Activated T-cell treated with anti-CD3 and anti-CD28 coated beads for 48 hours (primary cell): ENCODE measurements around the gene ORM1.

Source experiments
- DNase-seq: peaks from one replicate; pipeline ENCODE4 v3.0.0-alpha.2; 2020; ENCODE audit warnings: low read depth

ORM1 gene

DNA sequence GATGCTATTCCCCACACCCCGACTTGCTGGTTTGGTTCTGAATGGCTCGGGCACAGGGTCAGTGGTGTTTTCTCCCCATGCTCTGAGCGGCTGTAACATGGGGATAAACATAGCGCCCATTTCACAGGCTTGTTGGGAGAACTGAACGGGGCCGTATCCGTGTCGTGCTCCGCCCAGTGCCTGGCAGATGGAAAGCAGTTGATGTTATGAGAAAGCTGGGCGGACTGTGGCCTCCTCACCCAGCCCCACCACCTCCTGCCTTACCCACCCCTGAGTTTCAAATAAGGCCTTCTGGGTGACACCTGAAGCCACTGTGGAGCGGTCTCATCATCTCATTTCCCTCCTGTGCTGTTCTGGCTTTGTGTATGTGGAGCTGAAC is 21.3 kb downstream of the ORM1 start:
- no peak for DNase-seq

- DNase-seq, result no peak
Observed at GRCh38 chr9:114344692-114345091, 21.8 kb downstream of the ORM1 start.

DNA sequence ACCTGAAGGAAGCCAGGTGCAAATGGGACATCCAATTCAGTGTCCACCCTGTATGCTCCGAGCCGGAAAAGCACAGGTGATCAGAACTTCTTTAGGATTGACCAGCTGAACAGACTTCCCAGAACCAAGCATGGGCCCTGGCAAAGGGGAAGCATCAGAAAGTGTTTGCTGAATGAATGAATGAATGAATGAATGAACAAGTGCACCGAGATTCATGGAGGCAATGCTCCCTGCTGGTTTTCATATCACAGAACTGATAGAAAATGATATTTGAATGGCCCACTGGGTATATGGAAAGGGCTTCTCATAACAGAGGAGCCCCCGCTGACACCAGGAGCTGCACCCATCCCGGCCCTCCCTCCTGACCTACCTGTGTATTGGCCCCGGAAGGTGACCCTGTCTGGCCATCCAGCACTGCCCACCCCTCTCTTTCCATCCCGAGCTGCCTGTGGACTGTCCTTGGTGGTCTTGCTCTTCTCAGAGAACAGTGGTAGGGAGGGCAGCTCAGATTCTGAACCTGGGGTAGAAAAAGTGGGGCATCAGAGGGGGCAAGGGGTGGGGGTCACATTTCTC is 22.7 kb downstream of the ORM1 start:
- no peak for DNase-seq

GRCh38 chr9:114346146-114346545 is 23.2 kb downstream of the ORM1 start:
- DNase-seq, result no peak

- no peak for DNase-seq
Observed at GRCh38 chr9:114347675-114348074, 24.8 kb downstream of the ORM1 start.

- no peak for DNase-seq
Observed at GRCh38 chr9:114348261-114348905, 25.5 kb downstream of the ORM1 start.

DNA sequence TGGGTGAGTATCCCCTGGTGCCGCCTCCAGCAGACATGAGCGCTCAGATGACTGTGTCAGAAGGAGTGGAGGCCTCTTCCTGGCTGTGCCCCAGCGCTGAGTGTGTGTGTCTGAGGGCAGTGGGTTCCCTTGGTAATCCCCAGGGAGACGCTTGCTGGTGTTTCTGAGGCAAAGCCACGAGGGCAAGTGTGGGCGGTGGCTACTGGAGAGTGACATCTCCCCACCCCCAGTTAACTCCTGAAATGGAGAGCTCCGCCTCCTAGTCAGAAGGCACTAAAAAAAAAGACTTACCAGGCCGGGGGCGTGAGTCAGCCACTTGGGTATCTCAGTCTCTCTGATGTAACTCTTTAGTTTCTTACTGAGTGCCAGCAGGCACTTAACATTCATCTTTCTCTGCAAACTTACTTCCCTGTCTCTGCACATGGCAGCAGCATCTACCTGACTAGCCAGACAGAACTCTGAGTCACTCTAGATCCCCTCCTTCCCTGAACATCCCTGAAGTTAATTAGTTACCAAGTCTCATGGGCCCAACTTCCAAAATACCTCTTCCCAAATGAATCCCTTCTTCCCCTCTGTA is 26.1 kb downstream of the ORM1 start:
- DNase-seq, result peak; percentile 88

- DNase-seq, result no peak
Observed at GRCh38 chr9:114349713-114350480, 27.0 kb downstream of the ORM1 start.

DNA sequence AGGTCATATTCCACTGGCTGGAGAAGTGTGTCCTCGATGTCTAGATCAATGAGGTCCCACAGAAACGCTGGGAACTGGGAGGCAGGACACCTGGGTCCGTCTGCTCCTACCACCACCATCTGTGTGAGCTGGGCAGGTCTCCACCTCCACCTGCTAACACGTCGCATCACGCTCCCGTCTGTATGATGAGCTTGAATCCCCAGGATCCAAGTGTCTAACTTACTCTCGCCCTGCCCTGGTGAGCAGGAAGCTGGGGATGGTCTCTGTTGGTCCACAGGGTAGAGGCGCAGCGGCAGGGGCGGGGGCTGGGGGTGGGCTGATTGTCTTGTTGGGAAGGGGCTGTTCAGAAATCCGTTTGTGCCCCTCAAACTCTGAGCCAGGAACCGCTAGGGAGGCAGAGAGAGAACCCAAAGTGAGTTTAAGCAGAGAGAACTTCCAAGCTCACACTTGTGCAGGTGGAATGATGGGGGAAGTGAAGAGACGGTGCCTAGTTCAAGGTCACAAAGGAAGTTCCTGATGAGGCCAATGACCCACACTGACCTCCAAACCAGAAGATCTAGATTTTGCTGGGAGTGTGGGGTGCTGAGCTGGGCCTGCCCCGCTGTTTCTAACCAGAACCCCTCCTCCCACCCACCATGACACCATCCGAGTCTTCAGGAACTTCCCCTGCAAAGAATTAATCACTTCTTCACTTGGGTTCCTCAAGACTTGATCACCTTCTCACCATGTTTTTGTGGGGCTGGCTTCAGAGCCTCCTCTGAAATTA is 27.9 kb downstream of the ORM1 start:
- no peak for DNase-seq

DNA sequence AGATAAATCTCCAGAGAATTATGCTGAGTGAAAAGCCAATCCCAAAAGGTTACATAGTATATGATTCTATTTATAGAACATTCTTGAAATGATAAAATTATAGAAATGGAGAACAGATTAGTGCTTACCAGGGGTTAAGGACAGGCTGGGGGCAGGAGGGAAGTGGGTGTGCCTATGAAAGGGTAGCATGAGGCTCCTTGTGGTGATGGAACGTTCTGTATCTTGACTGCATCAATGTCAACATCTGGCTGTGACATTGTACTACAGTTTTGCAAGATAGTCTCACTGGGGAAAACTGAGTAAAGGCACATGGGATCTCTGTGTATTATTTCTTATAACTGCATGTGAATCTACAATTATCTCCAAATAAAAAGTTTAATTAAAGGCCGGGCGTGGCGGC is 29.0 kb downstream of the ORM1 start:
- DNase-seq, result no peak

DNA sequence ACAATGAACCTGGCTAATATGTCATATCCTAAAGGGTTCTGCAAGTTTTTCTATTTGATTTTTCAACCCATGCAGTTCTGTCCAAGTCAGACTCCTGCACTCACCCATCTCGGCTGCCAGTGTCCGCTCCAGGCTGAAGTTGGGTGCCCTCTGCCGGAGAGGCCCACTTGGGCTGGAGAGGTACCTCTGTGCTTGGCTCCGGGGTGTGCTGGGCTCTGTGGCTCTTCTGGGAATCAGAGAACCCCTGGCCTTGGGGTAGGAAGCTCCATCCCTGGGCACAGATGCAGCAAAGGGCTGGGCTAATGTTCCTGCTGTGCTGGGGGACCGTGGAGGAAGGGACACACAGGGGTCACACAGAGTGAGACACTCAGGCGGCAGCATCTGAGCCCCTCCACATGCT is 32.9 kb downstream of the ORM1 start:
- no peak for DNase-seq

DNA sequence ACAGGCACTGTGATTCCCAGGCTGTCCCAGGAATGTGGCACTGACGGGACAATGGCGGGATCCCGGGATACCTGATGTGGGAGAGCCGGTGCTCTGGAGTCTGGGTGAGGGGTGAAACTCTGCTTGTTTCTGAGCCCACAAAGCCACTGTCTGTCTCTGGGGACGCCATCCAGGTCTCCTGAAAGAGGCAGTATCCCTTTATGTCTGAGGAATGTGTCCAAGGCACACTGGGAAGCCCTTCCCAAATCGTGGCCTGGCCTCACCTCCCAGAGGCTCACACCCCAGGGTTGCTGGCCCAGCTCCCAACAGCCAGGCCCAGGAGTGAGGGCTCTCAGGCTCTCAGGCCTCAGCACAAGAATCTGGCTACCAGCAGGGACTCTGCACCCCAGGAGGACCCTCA is 33.9 kb downstream of the ORM1 start:
- DNase-seq, result no peak

DNA sequence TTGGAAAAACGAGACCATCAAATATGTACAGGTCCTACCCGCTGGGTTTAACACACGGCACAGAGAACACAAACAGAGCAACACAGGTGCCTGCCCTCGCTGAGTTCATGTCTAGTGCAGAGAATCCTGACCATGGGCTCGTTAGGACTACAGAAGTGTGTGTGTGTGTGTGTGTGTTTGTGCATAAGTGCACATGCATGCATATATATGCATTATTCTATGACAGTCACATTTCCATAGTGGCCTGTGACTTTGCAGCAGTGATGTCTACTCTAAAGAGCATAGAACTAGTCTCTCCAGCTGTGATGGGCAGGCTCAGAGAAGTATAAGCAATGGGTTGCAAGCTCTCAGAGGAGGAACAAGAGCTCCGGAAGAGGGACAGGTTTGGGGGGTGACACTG is 34.5 kb downstream of the ORM1 start:
- DNase-seq, result no peak

DNA sequence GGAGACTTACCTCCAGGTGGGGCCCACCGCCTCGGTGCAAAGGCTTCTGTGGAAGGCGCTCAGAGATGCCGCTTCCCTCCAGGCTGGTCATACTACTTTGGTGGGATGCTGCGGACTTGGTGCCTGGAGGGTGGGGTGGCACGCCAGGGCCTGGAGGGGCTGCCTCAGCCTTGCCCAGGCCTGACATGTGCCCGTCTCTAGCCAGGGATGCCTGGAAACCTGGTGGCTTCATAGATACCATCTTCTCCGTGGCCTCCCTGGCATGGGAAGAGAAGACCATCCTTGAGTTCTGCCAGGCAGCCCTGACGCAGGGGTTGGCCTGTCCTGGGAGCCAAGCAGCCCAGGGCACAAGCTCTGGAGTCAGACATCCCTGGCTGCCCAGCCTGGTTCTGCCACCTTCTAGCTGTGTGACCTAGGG is 35.0 kb downstream of the ORM1 start:
- DNase-seq, result no peak

DNA sequence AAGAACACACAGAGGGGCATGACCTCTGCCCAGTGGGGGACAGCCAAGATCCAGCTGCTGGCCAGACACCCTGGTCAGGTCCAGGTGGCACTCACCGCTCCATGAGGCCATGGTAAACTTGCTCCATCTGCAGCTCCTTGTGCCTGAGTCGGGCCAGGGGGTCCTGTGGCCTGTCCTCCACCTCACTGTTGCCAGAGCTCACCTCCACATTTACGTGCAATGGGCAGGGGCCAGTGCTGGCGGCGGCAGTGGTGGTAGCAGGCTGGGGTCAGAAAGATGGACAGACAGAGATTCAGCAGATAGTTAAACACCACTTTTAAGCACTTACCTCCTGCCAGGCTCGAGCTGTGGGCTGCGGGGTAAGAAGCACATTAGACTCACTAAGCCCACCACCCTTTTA is 36.9 kb downstream of the ORM1 start:
- DNase-seq, result no peak

GRCh38 chr9:114361542-114361941 is 38.6 kb downstream of the ORM1 start:
- no peak for DNase-seq

DNA sequence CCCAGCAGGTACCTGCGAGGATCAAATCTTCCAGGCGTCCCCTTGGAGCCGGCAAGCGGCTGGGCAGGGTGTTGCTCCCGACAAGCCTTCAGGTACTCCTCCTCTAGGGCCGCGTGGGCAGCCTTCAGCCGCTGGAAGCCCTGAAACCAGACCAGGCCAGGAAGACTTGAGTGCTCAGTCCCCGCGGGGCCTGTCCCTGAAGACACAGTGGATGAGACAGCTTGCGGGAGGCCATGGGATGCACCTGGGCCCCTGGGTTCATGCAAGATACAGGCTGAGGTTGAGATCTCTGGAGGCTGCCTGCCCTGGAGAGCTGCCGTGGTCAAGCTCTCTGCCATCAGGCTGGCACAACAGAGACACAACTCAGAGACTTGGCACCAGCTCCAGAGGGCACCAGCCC is 39.5 kb downstream of the ORM1 start:
- DNase-seq, result no peak

GRCh38 chr9:114363424-114363823 is 40.5 kb downstream of the ORM1 start:
- no peak for DNase-seq

DNA sequence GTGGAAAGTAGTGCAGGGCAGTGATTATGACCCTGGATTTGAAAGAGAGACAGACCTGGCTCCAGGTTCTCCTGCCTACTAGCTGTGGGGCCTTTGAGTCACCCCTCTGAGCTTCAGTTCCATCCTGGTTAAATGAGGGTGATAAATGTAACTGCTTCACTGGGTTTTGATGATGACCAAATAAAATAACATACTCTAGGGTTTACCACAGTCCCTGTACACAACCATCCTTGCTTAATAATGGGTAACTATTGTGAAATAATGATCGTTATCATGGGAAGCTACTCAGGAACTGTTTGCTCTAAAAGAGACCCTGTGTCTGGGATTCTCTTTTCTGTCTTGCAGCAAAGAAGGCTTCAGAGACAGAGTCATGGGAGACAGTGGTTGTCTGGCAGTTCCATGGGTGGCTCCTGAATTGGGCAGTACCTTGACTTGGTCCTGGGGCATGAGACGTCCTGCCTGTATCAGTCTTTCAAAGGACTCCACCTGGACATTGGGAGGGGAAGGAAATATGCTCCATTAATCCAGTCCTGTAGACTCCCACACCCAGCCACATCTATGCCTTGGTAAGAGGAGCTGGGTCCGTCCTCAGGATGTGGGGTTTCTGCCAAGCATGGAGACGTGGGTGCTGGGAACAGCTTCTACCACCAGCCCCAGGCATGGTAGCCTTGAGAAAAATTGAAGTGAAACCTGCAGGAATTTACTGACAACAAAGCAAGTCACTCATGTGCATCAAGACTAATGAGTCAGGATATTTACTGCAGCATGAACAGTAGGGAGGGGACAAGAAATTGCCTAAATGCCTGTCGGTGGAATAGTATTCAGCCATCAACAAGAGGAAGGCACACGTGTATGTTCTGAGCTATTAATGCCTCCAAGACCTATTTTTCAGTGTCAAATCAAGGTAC is 41.5 kb downstream of the ORM1 start:
- DNase-seq, result no peak

- no peak for DNase-seq
Observed at GRCh38 chr9:114365194-114365593, 42.3 kb downstream of the ORM1 start.

- DNase-seq, result no peak
Observed at GRCh38 chr9:114366334-114367128, 43.6 kb downstream of the ORM1 start.
